ENCODE results near the gene SH3BGRL2. TPM values are rescaled to one million over a fixed set of nuclear protein-coding genes. Genes with fewer than 3 reads are reported as not detected.
"Not testable (repeated sequence)": the region's sequence is repeated elsewhere in the genome, so short reads cannot be mapped to it uniquely, and the experiment has no call there.

The SH3BGRL2 gene
- total RNA-seq, 1 donor: 2.2 TPM

GRCh38 chr6:79672631-79673111 lies 41.5 kb downstream of the SH3BGRL2 start:
- TF ChIP-seq CTCF (IDR thresholded peaks at IDR 0.05; ENCODE audit: extremely low read depth, low read depth, low read length): peak; percentile 51
- Histone ChIP-seq H2AFZ (ENCODE audit: low read length) (no peak overlapping the region), H3K9me3 (ENCODE audit: low read depth, low read length) (no peaks in the 10 kb centered on the region), H3K4me2 (ENCODE audit: insufficient read depth, low read length) (no peak overlapping the region), H3K27me3 (ENCODE audit: insufficient read depth, low read length) (no peaks in the 10 kb centered on the region), H3K4me3 (ENCODE audit: insufficient read depth, low read length) (no peak overlapping the region), H3K36me3 (ENCODE audit: insufficient read depth, low read length) (no peaks in the 10 kb centered on the region), H3K27ac (ENCODE audit: low read depth, low read length) (no peak overlapping the region), H4K20me1 (ENCODE audit: insufficient read depth, low read length) (no peaks in the 10 kb centered on the region), H3K4me1 (ENCODE audit: insufficient read depth, low read length) (peaks cover 5% of the 10 kb centered on the region), H3K79me2 (ENCODE audit: insufficient read depth, low read length) (no peaks in the 10 kb centered on the region)
- peak; percentile 55 for DNase-seq (ENCODE audit: insufficient read length, low spot score, missing footprints)

- Histone ChIP-seq H3K79me2 (ENCODE audit: insufficient read depth, low read length) (no peaks in the 10 kb centered on the region), H3K4me1 (ENCODE audit: insufficient read depth, low read length) (peaks cover 5% of the 10 kb centered on the region), H3K27me3 (ENCODE audit: insufficient read depth, low read length) (no peaks in the 10 kb centered on the region), H3K9me3 (ENCODE audit: low read depth, low read length) (no peaks in the 10 kb centered on the region), H3K4me2 (ENCODE audit: insufficient read depth, low read length) (no peak overlapping the region), H2AFZ (ENCODE audit: low read length) (no peak overlapping the region), H3K27ac (ENCODE audit: low read depth, low read length) (no peak overlapping the region), H3K4me3 (ENCODE audit: insufficient read depth, low read length) (no peak overlapping the region), H3K36me3 (ENCODE audit: insufficient read depth, low read length) (no peaks in the 10 kb centered on the region), H4K20me1 (ENCODE audit: insufficient read depth, low read length) (no peaks in the 10 kb centered on the region)
- TF ChIP-seq CTCF (IDR thresholded peaks at IDR 0.05; ENCODE audit: extremely low read depth, low read depth, low read length): no peak
- no peak for DNase-seq (ENCODE audit: insufficient read length, low spot score, missing footprints)
Observed at GRCh38 chr6:79673947-79674346, 42.8 kb downstream of the SH3BGRL2 start.

- no peak for TF ChIP-seq CTCF (IDR thresholded peaks at IDR 0.05; ENCODE audit: extremely low read depth, low read depth, low read length)
- DNase-seq (ENCODE audit: insufficient read length, low spot score, missing footprints): no peak
- Histone ChIP-seq H3K4me3 (ENCODE audit: insufficient read depth, low read length) (no peak overlapping the region), H3K4me2 (ENCODE audit: insufficient read depth, low read length) (no peak overlapping the region), H3K4me1 (ENCODE audit: insufficient read depth, low read length) (no peaks in the 10 kb centered on the region), H3K79me2 (ENCODE audit: insufficient read depth, low read length) (no peaks in the 10 kb centered on the region), H3K9me3 (ENCODE audit: low read depth, low read length) (no peaks in the 10 kb centered on the region), H3K36me3 (ENCODE audit: insufficient read depth, low read length) (no peaks in the 10 kb centered on the region), H3K27ac (ENCODE audit: low read depth, low read length) (no peak overlapping the region), H2AFZ (ENCODE audit: low read length) (no peak overlapping the region), H4K20me1 (ENCODE audit: insufficient read depth, low read length) (no peaks in the 10 kb centered on the region), H3K27me3 (ENCODE audit: insufficient read depth, low read length) (no peaks in the 10 kb centered on the region)
Observed at GRCh38 chr6:79676785-79677736, 45.9 kb downstream of the SH3BGRL2 start.

GRCh38 chr6:79682682-79683081 lies 51.6 kb downstream of the SH3BGRL2 start:
- H3K27me3 ChIP-seq (ENCODE audit: insufficient read depth, low read length); H3K36me3 ChIP-seq (ENCODE audit: insufficient read depth, low read length); H3K27ac ChIP-seq (ENCODE audit: low read depth, low read length); H3K4me1 ChIP-seq (ENCODE audit: insufficient read depth, low read length); DNase-seq (ENCODE audit: insufficient read length, low spot score, missing footprints); H3K4me3 ChIP-seq (ENCODE audit: insufficient read depth, low read length); H3K79me2 ChIP-seq (ENCODE audit: insufficient read depth, low read length); H3K9me3 ChIP-seq (ENCODE audit: low read depth, low read length); H4K20me1 ChIP-seq (ENCODE audit: insufficient read depth, low read length); H3K4me2 ChIP-seq (ENCODE audit: insufficient read depth, low read length); H2AFZ ChIP-seq (ENCODE audit: low read length): not testable (repeated sequence)

Measured in osteoblast (primary cell).